Rectal smooth muscle tissue (tissue), 1 donor: ENCODE measurements around the gene PPFIBP1.
"Not testable (repeated sequence)": the region's sequence is repeated elsewhere in the genome, so short reads cannot be mapped to it uniquely, and the experiment has no call there.

Experiments
- H3K27ac ChIP-seq: one replicate; pipeline ENCODE4 v1.7.0; 2013; ENCODE audit warnings: low read depth, low read length, inconsistent platforms
- H3K27me3 ChIP-seq: one replicate; pipeline ENCODE4 v1.7.0; 2013; ENCODE audit warnings: low read length; ENCODE audit not compliant: control insufficient read depth, insufficient read depth
- H3K36me3 ChIP-seq: one replicate; pipeline ENCODE4 v1.7.0; 2013; ENCODE audit warnings: low read length; ENCODE audit not compliant: control insufficient read depth, insufficient read depth
- H3K4me1 ChIP-seq: one replicate; pipeline ENCODE4 v1.7.0; 2013; ENCODE audit warnings: low read length; ENCODE audit not compliant: control insufficient read depth, insufficient read depth
- H3K4me3 ChIP-seq: one replicate; pipeline ENCODE4 v1.7.0; 2013; ENCODE audit warnings: low read length
- H3K9ac ChIP-seq: one replicate; pipeline ENCODE4 v1.7.0; 2013; ENCODE audit warnings: low read length

Gene PPFIBP1

GRCh38 chr12:27635349-27635972 lies 111.5 kb downstream of the PPFIBP1 start:
- Histone ChIP-seq H3K4me1 (no peaks in the 10 kb centered on the region), H3K4me3 (no peak overlapping the region), H3K36me3 (peaks cover 2% of the 10 kb centered on the region), H3K9ac (no peak overlapping the region), H3K27me3 (no peaks in the 10 kb centered on the region), H3K27ac (no peak overlapping the region)

- not testable (repeated sequence) for H3K9ac ChIP-seq, H3K27me3 ChIP-seq, H3K4me3 ChIP-seq, H3K27ac ChIP-seq, H3K36me3 ChIP-seq, H3K4me1 ChIP-seq
Measured at GRCh38 chr12:27636569-27636968, 112.6 kb downstream of the PPFIBP1 start.

- H3K4me3 ChIP-seq: no peak overlapping the region
- peaks cover 2% of the 10 kb centered on the region for H3K36me3 ChIP-seq
- H3K27me3 ChIP-seq: no peaks in the 10 kb centered on the region
- H3K4me1 ChIP-seq: no peaks in the 10 kb centered on the region
- no peak overlapping the region for H3K27ac ChIP-seq
- H3K9ac ChIP-seq: no peak overlapping the region
Measured at GRCh38 chr12:27637524-27637923, 113.5 kb downstream of the PPFIBP1 start.

GRCh38 chr12:27639265-27639664 lies 115.3 kb downstream of the PPFIBP1 start:
- Histone ChIP-seq H3K36me3 (peaks cover 2% of the 10 kb centered on the region), H3K27ac (no peak overlapping the region), H3K27me3 (no peaks in the 10 kb centered on the region)

GRCh38 chr12:27640566-27641200 lies 116.7 kb downstream of the PPFIBP1 start:
- not testable (repeated sequence) for H3K36me3 ChIP-seq, H3K4me1 ChIP-seq, H3K9ac ChIP-seq, H3K27me3 ChIP-seq, H3K27ac ChIP-seq, H3K4me3 ChIP-seq

More at GRCh38 chr12:27639265-27639664, 115.3 kb downstream of the PPFIBP1 start:
- no peaks in the 10 kb centered on the region for H3K4me1 ChIP-seq
- H3K4me3 ChIP-seq: no peak overlapping the region
- no peak overlapping the region for H3K9ac ChIP-seq

- not testable (repeated sequence) for H3K27ac ChIP-seq, H3K4me1 ChIP-seq, H3K36me3 ChIP-seq, H3K9ac ChIP-seq, H3K4me3 ChIP-seq, H3K27me3 ChIP-seq
Measured at GRCh38 chr12:27642361-27642760, 118.4 kb downstream of the PPFIBP1 start.

- not testable (repeated sequence) for H3K4me3 ChIP-seq, H3K27me3 ChIP-seq, H3K36me3 ChIP-seq, H3K4me1 ChIP-seq, H3K9ac ChIP-seq, H3K27ac ChIP-seq
Measured at GRCh38 chr12:27642892-27643291, 118.9 kb downstream of the PPFIBP1 start.

- Histone ChIP-seq H3K9ac (no peak overlapping the region), H3K27me3 (no peaks in the 10 kb centered on the region), H3K4me1 (no peaks in the 10 kb centered on the region), H3K36me3 (no peaks in the 10 kb centered on the region), H3K4me3 (no peak overlapping the region), H3K27ac (no peak overlapping the region)
Measured at GRCh38 chr12:27644158-27644845, 120.3 kb downstream of the PPFIBP1 start.

- Histone ChIP-seq H3K4me1 (no peaks in the 10 kb centered on the region), H3K9ac (no peak overlapping the region), H3K27me3 (no peaks in the 10 kb centered on the region), H3K36me3 (no peaks in the 10 kb centered on the region), H3K4me3 (no peak overlapping the region), H3K27ac (no peak overlapping the region)
Measured at GRCh38 chr12:27645671-27646070, 121.7 kb downstream of the PPFIBP1 start.

GRCh38 chr12:27646149-27646548 lies 122.1 kb downstream of the PPFIBP1 start:
- no peak overlapping the region for H3K4me3 ChIP-seq
- no peak overlapping the region for H3K27ac ChIP-seq
- H3K4me1 ChIP-seq: no peaks in the 10 kb centered on the region
- no peak overlapping the region for H3K9ac ChIP-seq
- H3K27me3 ChIP-seq: no peaks in the 10 kb centered on the region
- H3K36me3 ChIP-seq: no peaks in the 10 kb centered on the region

GRCh38 chr12:27650011-27650410 lies 126.0 kb downstream of the PPFIBP1 start:
- H3K27ac ChIP-seq: no peak overlapping the region
- no peaks in the 10 kb centered on the region for H3K36me3 ChIP-seq
- no peaks in the 10 kb centered on the region for H3K27me3 ChIP-seq
- no peak overlapping the region for H3K9ac ChIP-seq
- no peak overlapping the region for H3K4me3 ChIP-seq
- no peaks in the 10 kb centered on the region for H3K4me1 ChIP-seq

GRCh38 chr12:27651201-27651600 lies 127.2 kb downstream of the PPFIBP1 start:
- Histone ChIP-seq H3K27ac (no peak overlapping the region), H3K9ac (no peak overlapping the region), H3K36me3 (no peaks in the 10 kb centered on the region), H3K4me3 (no peak overlapping the region), H3K4me1 (no peaks in the 10 kb centered on the region), H3K27me3 (no peaks in the 10 kb centered on the region)
